NCI-H146 (cell line): ENCODE data around the gene PIAS1.
A peak's percentile ranks its signal among the peaks of the same experiment; 100 is the strongest.
"Not testable (repeated sequence)": the region's sequence is repeated elsewhere in the genome, so short reads cannot be mapped to it uniquely, and the experiment has no call there.

Experiments used
- DNase-seq: peaks from one replicate; lab custom pipeline; 2025; lab: John Stamatoyannopoulos, UW

Gene PIAS1

GRCh38 chr15:68053701-68054627 is at the start of gene PIAS1:
Gene PIAS1 (plus strand): TSS chr15:68054315. CDS start chr15:68054327, 12 bp downstream.
- DNase-seq = peak; percentile 95

GRCh38 chr15:68007642-68008041 is 46.5 kb upstream of the PIAS1 start:
- DNase-seq = not testable (repeated sequence)

- no peak for DNase-seq
Measured at GRCh38 chr15:68010361-68011153, 43.6 kb upstream of the PIAS1 start.

- no peak for DNase-seq
Measured at GRCh38 chr15:68012911-68013310, 41.2 kb upstream of the PIAS1 start.

DNA sequence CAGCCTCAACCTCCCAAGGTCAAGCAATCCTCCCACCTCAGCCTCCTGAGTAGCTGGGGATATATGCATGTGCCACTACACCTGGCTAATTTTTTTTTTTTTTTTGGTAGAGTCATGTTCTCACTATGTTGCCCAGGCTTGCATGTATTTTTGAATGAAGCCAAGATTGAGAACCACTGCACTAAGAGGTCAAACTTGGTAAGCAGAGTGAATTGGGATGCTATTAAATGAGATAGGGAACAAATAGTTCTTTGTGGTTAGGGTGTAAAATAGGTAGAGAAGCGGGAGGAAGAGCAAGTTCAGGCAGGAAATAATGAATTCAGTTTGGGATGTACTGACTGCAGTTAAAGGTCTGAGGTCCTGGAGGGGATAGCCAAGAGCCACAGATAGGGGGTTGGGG is 39.9 kb upstream of the PIAS1 start:
- DNase-seq = no peak

GRCh38 chr15:68015244-68015643 is 38.9 kb upstream of the PIAS1 start:
- DNase-seq = no peak

DNA sequence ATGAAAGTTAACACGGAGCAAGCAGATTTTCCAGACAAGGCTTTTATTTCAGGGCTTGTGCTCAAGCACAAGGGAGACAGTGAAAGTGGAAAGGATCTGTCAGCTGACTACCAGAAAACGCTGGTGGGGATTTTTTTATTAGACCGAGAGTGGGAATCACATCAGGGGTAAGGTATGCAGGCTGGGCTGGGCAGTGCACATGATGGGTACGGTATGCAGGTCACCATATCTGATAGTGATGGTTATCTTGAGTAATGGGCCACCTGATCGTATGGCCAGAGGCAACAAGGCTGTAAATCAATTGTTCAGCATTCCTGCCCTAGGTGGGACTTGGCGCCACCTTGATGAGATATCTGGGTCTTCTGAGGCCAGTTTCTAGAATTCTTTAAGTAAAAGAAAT is 36.9 kb upstream of the PIAS1 start:
- DNase-seq = no peak

- DNase-seq = no peak
Measured at GRCh38 chr15:68018797-68019444, 35.2 kb upstream of the PIAS1 start.

GRCh38 chr15:68019814-68020525 is 34.1 kb upstream of the PIAS1 start:
- no peak for DNase-seq

- no peak for DNase-seq
Measured at GRCh38 chr15:68020685-68021084, 33.4 kb upstream of the PIAS1 start.

GRCh38 chr15:68022061-68022460 is 32.1 kb upstream of the PIAS1 start:
- no peak for DNase-seq

DNA sequence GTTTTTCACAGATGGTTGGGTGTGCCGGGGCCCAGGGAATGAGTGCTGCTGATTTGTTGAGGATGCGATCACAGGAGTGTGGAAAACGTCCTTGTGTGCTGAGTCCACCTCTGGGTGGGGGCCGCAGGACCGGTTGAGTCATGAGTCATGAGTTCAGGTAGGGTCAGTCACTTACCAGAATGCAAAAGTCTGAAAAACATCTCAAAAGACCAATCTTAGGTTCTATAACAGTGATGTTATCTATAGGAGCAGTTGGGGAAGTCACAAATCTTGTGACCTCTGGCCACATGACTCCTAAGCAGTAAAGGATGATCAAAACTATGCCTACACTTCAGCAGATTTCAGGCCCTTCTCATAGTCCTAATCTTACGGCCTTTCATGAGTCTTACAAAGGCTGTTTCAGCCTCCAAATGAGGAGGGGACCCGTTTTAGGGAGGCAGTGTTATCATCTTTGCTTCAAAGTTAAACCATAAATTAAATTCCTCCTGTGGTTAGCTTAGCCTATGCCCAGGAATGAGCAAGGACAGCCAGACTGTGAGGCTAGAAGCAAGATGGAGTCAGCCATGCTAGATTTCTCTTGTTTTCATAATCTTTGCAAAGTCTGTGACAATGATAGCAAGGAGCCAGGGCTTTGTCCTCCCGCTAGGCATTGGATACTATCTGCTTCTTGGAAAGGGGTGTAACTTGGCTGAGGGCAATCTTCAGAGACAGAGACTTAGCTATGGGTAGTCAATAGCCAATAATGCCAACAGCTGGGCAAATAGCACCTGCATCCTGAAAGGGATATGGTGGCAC is 30.6 kb upstream of the PIAS1 start:
- no peak for DNase-seq

DNA sequence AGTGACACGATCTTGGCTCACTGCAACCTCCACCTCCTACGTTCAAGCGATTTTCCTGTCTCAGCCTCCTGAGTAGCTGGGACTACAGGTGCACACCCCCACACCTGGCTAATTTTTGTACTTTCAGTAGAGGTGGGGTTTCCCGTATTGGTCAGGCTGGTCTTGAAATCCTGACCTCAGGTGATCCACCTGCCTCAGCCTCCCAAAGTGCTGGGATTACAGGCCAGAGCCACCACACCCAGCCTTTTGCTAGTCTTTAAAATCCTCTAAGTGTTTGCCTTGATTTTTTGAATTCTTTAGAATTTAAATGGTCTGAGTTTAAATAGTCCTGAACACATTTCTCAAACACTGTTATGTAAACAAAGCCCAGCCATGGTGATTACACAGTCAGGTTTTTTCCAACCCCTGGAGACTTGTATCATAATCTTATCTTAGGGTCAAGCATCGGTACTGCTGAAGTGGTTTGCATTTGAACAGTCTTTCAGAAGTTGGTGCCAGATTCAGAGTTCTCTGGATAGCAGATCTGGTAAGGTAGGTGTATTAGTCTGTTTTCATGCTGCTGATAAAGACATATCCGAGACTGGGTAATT is 28.2 kb upstream of the PIAS1 start:
- no peak for DNase-seq

- no peak for DNase-seq
Measured at GRCh38 chr15:68027388-68027787, 26.7 kb upstream of the PIAS1 start.

GRCh38 chr15:68028137-68028887 is 25.8 kb upstream of the PIAS1 start:
- no peak for DNase-seq

GRCh38 chr15:68028888-68029207 is 25.3 kb upstream of the PIAS1 start:
- no peak for DNase-seq

GRCh38 chr15:68029959-68030358 is 24.2 kb upstream of the PIAS1 start:
- DNase-seq = no peak

- DNase-seq = no peak
Measured at GRCh38 chr15:68031404-68031803, 22.7 kb upstream of the PIAS1 start.

- no peak for DNase-seq
Measured at GRCh38 chr15:68032672-68033071, 21.4 kb upstream of the PIAS1 start.

GRCh38 chr15:68034081-68034480 is 20.0 kb upstream of the PIAS1 start:
- no peak for DNase-seq
